22Rv1 (cell line): Measurements from ENCODE around the gene ADCY5.

Source experiments
- H3K27ac ChIP-seq: fragments of 450-650 bp; 2 replicates; pipeline ENCODE4 v1.5.1; 2017
- CTCF ChIP-seq: fragments of 450-650 bp; IDR thresholded peaks from 2 replicates; pipeline ENCODE4 v1.5.1; 2017; ENCODE audit warnings: mild to moderate bottlenecking
- ZFX ChIP-seq: fragments of 450-650 bp; IDR thresholded peaks from 2 replicates; pipeline ENCODE4 v1.6.1; 2017; ENCODE audit warnings: antibody characterized with exemption, borderline replicate concordance

The ADCY5 gene

DNA sequence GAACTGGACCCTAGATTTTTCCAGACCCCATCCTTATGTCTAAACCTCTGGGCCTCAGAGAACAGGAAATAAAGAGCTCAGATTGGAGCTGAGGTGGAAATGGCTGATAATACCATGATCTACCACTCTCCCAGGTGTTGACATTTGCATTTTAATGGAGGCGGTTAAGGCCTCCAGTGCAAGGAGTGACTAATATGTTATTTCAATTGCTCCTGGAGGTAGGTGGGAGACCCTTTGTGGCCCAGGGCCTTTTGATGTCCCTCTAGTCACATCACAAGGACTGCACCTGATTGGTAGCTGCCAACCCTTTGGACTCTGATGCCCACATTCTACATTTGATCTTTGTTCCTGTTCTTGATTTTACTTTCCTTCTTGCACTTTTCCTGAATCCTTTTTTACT, 9.0 kb upstream of the ADCY5 start:
- TF ChIP-seq CTCF (no peak), ZFX (no peak)
- no peak overlapping the region for H3K27ac ChIP-seq

DNA sequence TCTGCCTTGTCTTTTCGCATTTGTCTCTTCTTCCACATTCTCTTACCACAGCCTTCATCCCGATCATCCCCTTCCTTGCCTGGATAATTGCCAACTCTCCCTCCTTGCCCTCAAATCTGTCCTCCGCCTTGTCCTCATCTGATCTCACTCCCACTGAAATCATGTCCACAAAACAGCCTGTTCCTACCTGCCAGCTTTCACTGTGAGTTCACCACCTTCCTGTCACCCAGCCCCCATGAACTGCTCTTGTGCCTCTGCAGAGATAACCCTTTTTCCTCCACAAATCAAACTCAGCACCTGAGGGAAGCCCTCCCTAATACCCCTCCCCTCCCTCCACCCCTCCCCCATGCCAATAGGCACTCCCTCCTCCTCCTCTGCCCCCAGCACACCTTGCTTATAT, 4.8 kb upstream of the ADCY5 start:
- TF ChIP-seq ZFX, result no peak
- TF ChIP-seq CTCF, result no peak
- no peak overlapping the region for H3K27ac ChIP-seq

GRCh38 chr3:123451186-123451585, 2.3 kb upstream of the ADCY5 start:
- no peak overlapping the region for H3K27ac ChIP-seq
- TF ChIP-seq ZFX, result no peak
- no peak for TF ChIP-seq CTCF

DNA sequence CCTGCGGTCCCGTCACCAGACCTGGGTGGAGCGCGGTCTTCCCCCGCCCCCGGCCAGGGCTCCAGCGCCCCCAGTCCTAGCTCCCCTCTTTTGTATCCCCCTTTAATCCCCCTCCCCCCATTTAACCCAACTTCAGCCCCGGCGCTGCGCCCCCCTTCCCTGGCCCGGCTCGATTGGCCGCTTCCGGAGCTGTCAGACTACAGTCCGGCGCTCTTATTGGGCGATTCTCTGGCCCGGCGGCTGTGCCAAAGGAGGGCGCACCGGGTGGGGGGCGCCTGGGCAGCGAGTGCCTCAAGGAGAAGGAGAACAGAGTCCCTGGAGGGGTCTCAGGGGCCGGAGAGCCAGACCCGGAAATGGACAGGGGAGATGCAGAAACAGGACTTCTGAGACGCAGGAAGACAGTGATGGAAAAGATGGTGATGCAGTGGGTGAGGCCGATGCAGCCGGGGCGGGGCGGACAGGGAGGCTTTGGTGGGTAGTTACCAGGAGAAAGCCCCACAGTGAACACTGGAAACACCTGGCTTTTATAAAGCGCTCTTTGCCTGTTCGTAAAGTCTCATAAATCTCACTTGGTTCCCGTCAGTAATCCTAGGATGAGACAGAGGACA, 1.2 kb upstream of the ADCY5 start:
- no peak overlapping the region for H3K27ac ChIP-seq
- TF ChIP-seq ZFX (no peak), CTCF (no peak)

- H3K27ac ChIP-seq, result no peak overlapping the region
- no peak for TF ChIP-seq CTCF
- TF ChIP-seq ZFX, result no peak
These were observed 459 bp upstream of the ADCY5 start for GRCh38 chr3:123449102-123449996.

GRCh38 chr3:123447749-123448517, 957 bp downstream of the ADCY5 start:
- H3K27ac ChIP-seq, result no peak overlapping the region
- TF ChIP-seq CTCF (no peak), ZFX (no peak)
